SK-N-MC (cell line): ENCODE data around the gene PTPRN2.

ENCODE experiments used
- DNase-seq: peaks from one replicate; pipeline ENCODE4 v3.0.0-alpha.2; 2011; ENCODE audit warnings: low read depth, low spot score
- H3K27ac ChIP-seq: fragments of 200-600 bp; sonication (generic); 2 replicates; pipeline ENCODE4 v1.5.1; 2016; ENCODE audit warnings: mixed run types
- H3K36me3 ChIP-seq: fragments of 200-600 bp; sonication (generic); 2 replicates; pipeline ENCODE4 v1.6.1; 2017; ENCODE audit warnings: antibody characterized with exemption, low read length, mixed read lengths; ENCODE audit not compliant: insufficient read depth
- H3K4me3 ChIP-seq: fragments of 200-600 bp; sonication (generic); 2 replicates; pipeline ENCODE4 v1.5.1; 2016
- H3K9ac ChIP-seq: fragments of 200-600 bp; sonication (generic); 2 replicates; pipeline ENCODE4 v1.8.0; 2017; ENCODE audit warnings: mixed run types, mixed read lengths; ENCODE audit not compliant: insufficient read length
- H3K9me3 ChIP-seq: fragments of 200-600 bp; sonication (generic); 2 replicates; pipeline ENCODE4 v1.6.1; 2017; ENCODE audit warnings: low read depth, mild to moderate bottlenecking, antibody characterized with exemption, low read length, moderate library complexity, mixed read lengths
- EZH2 ChIP-seq: fragments of 200-600 bp; sonication (generic); IDR thresholded peaks from one replicate; pipeline ENCODE4 v1.6.1; 2017; ENCODE audit warnings: antibody characterized with exemption
- FOXP2 ChIP-seq: optimal IDR thresholded peaks from 2 replicates; pipeline ENCODE3; 2011; ENCODE audit warnings: mild to moderate bottlenecking, moderate library complexity; ENCODE audit not compliant: insufficient read depth; ENCODE audit errors: extremely low read length, control extremely low read depth
- POLR2AphosphoS5 ChIP-seq: IDR thresholded peaks from 2 replicates; pipeline ENCODE4 v1.6.1; 2012; ENCODE audit warnings: mild to moderate bottlenecking, low read depth, low read length, borderline replicate concordance

PTPRN2 gene

DNA sequence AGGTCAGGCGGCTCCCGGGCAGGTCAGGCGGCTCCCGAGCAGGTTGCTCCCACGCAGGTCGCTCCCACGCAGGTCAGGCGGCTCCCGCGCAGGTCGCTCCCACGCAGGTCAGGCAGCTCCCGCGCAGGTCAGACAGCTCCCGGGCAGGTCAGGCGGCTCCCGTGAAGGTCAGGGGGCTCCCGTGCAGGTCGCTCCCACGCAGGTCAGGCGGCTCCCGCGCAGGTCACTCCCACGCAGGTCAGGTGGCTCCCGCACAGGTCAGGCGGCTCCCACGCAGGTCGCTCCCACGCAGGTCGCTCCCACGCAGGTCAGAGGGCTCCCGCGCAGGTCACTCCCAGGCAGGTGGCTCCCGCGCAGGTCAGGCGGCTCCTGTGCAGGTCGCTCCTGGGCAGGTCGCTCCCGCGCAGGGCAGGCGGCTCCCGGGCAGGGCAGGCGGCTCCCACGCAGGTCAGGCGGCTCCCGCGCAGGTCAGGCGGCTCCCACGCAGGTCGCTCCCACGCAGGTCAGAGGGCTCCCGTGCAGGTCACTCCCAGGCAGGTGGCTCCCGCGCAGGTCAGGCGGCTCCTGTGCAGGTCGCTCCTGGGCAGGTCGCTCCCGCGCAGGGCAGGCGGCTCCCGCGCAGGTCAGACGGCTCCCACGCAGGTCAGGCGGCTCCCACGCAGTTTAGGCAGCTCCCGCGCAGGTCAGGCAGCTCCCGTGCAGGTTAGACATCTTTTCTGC lies 30.7 kb downstream of the PTPRN2 start:
- Histone ChIP-seq H3K9me3 (no peaks in the 10 kb centered on the region), H3K4me3 (no peak overlapping the region), H3K27ac (no peak overlapping the region), H3K36me3 (no peaks in the 10 kb centered on the region), H3K9ac (no peak overlapping the region)
- no peak for DNase-seq
- TF ChIP-seq POLR2AphosphoS5 (no peak), FOXP2 (no peak), EZH2 (no peak)

DNA sequence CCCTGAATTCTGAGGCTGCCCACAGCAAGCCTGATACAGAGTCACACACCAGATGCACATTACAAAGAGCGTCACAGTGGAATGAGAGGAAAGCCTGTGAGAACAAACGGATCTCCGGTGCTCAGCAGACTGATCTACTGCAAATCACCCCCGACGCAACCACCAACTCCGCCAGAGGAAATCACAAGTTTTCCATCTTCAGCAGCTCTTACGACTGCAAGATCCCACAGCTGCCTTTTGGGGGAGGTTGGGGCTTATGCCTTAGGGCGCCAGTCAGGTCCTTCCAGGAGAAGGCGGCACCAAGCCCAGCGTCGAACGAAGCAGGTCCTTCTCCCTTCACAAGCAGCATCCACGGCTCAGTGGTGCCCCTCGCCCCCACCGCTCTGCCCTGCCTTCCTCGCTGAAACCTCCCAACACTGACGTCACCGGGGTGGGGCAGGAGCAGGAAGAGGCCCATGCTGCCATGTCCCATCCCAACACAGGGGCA lies 32.5 kb downstream of the PTPRN2 start:
- Histone ChIP-seq H3K27ac (no peak overlapping the region), H3K9ac (no peak overlapping the region), H3K36me3 (no peaks in the 10 kb centered on the region), H3K9me3 (no peaks in the 10 kb centered on the region), H3K4me3 (no peak overlapping the region)
- DNase-seq, result no peak
- TF ChIP-seq EZH2 (no peak), FOXP2 (no peak), POLR2AphosphoS5 (no peak)

DNA sequence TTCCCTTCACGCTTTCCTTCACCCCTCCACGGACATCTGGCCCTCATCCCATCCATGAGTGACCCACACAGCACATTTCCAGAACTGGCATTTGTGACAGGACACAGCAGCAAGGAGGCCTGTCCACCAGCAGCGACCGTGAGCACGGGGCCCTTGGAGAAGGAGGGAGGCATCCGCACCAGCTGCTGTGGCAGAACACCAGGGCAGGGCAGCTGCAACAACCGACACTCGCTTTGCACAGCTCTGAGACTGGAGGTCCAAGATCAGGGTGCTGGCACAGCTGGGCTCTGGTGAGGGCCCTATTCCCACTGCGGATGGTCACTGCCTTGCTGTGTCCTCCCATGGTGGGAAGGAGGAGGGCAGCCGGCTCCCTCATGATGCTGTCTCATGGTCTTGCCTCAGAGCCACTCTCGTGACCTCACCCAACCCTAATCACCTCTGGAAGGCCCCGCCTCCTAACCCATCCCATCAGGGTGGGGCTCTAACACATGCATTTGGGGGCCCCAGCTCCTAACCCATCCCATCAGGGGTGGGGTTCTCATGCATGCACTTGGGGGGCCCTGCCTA lies 36.7 kb downstream of the PTPRN2 start:
- Histone ChIP-seq H3K36me3 (no peaks in the 10 kb centered on the region), H3K9ac (no peak overlapping the region), H3K27ac (no peak overlapping the region), H3K9me3 (no peaks in the 10 kb centered on the region), H3K4me3 (no peak overlapping the region)
- TF ChIP-seq EZH2 (no peak), FOXP2 (no peak), POLR2AphosphoS5 (no peak)
- no peak for DNase-seq

DNA sequence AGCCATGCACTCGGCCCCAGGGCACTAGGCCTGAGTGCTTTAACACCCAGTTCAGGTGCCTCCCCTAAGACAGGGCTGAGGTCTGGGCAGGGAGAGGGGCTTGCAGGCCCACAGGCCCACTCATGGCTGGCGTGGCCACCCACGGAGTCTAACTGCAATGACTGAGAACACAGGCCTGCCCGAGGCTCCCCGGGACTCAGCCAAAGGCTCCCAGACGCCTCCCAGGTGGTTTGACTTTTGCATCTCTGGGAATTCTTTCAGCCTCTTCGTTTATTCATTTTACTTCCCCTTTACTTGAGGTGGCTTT lies 37.3 kb downstream of the PTPRN2 start:
- no peak for TF ChIP-seq EZH2
- TF ChIP-seq POLR2AphosphoS5, result no peak
- no peak for TF ChIP-seq FOXP2
- Histone ChIP-seq H3K4me3 (no peak overlapping the region), H3K9ac (no peak overlapping the region), H3K27ac (no peak overlapping the region), H3K9me3 (no peaks in the 10 kb centered on the region), H3K36me3 (no peaks in the 10 kb centered on the region)
- no peak for DNase-seq

DNA sequence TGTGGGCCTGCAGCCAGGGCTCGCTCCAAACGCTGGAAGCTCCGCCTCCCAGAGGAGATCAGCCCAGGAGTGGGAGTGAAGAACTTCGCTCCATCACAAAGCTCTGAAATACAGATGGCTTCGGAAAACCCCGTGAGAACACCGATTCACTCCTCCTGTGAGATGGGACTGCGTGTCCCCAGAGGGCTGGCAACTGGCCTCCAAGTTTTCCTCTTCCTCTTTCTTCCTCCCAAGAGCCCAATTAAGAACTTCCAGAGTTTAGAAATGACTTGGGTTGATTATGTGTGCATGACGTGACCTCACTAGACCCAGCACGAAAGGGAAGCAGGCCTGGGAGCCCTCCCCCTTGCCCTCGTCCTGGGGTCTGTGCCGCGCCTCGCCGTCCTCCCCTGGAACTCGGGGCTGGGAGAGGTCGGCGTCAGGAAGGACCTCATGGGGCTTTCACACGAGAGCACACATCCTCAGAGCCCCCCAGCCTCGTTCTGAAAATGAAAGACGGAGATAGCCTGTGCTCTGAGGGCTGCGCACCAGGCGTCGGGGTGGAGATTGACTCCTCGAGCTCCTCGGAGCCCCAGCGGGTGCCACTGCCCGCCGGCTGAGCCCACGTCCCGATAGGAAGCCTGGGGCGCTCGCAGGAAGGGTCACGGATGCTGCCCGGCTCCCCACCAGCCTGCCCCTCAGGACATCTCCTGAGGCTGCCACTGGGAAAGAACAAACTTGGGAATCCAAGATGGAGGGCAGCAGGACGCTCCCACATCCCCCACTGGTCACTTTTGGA lies 37.8 kb downstream of the PTPRN2 start:
- TF ChIP-seq FOXP2 (no peak), EZH2 (no peak), POLR2AphosphoS5 (no peak)
- Histone ChIP-seq H3K27ac (no peak overlapping the region), H3K4me3 (no peak overlapping the region), H3K9ac (no peak overlapping the region), H3K9me3 (no peaks in the 10 kb centered on the region), H3K36me3 (no peaks in the 10 kb centered on the region)
- DNase-seq, result no peak

DNA sequence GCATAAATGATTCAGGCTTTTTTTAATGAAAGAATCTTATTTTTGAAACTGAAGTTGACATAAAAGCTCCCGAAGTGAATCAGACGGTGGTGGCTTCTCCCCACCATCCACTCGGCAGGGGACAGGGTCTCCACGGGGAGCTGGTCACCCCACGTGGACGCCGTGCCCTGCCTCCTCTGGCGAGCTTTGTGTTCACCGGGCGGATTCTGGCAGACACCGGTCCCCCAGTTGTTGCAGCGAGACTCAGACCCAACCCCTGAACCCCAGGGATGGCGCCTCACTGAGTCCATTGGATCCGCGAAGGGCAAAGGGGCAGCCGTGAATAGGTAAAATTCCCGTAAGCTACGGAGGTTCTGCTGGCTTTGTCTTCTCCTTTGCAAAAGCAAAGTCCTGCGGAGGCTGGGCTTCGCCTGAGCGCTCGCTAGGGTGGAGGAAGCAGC lies 38.4 kb downstream of the PTPRN2 start:
- H3K36me3 ChIP-seq, result no peaks in the 10 kb centered on the region
- H3K9ac ChIP-seq, result no peak overlapping the region
- TF ChIP-seq POLR2AphosphoS5 (no peak), EZH2 (no peak), FOXP2 (no peak)

DNA sequence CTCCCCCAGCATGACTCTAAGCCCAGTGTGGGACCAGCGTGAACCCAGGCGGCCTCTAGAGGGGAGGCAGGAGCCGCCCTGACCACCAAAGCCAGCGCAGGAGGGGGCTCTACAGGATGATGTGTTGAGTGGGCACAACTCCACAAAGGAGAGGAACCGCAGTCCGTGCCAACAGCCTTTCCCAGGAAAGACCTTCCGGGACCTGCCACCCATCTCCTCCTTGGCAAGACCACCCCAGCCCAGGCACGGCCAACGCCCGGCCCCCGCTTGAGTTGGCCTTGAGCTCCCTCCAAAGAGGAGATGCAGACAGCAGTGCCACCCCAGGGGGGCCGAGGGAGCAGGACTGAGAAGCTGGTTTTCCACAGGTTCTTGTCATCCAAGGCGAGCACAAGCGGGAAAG lies 38.9 kb downstream of the PTPRN2 start:
- Histone ChIP-seq H3K4me3 (no peak overlapping the region), H3K36me3 (no peaks in the 10 kb centered on the region), H3K9ac (no peak overlapping the region), H3K27ac (no peak overlapping the region), H3K9me3 (no peaks in the 10 kb centered on the region)
- no peak for DNase-seq
- no peak for TF ChIP-seq POLR2AphosphoS5
- TF ChIP-seq EZH2, result no peak
- TF ChIP-seq FOXP2, result no peak

More for the DNA sequence above, 38.4 kb downstream of the PTPRN2 start:
- Histone ChIP-seq H3K27ac (no peak overlapping the region), H3K4me3 (no peak overlapping the region), H3K9me3 (no peaks in the 10 kb centered on the region)
- no peak for DNase-seq

DNA sequence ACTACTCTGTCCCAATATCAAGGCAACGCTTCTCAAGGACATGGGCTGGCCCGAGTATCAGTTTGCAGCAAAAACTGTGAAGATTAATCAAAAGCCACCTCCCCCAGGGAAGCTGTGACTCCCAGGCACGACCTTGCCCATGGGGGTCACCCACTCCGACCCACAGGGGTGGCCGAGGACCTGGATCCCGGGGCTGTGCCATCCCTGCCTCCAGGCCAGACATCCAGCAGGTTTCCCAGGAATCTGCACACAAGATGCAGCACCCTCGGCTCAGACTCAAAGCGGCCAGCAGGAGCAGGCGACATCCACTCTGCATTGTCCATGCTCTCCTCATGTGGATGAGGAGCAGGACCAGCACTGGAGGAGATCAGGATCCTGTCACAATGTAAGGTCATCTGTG lies 39.8 kb downstream of the PTPRN2 start:
- no peaks in the 10 kb centered on the region for H3K36me3 ChIP-seq
- no peaks in the 10 kb centered on the region for H3K9me3 ChIP-seq
- no peak overlapping the region for H3K27ac ChIP-seq
- TF ChIP-seq POLR2AphosphoS5 (no peak), EZH2 (no peak), FOXP2 (no peak)
- no peak overlapping the region for H3K9ac ChIP-seq
- no peak for DNase-seq
- H3K4me3 ChIP-seq, result no peak overlapping the region

DNA sequence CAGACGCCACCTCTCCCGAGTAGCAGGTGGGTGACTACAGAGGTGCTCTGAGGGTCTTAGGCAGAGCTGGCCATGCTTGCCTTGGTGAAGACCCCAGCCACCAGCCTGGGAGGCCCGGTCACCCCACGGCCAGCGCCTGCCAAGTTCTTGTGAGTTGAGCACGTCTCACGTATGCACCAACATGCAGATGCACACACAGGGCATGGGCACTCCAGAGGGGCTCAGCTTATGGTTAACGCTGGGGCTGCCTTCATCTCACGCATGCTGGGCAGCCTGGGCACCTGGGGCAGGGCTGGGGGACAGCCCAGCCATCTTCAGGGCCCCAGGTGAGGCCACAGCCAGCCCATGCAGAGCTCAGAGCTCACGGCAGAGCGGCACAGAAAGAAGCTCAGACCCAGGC lies 41.0 kb downstream of the PTPRN2 start:
- no peak overlapping the region for H3K27ac ChIP-seq
- TF ChIP-seq POLR2AphosphoS5, result no peak
- TF ChIP-seq EZH2, result no peak
- TF ChIP-seq FOXP2, result no peak
- DNase-seq, result no peak

More for the DNA sequence above, 41.0 kb downstream of the PTPRN2 start:
- no peak overlapping the region for H3K4me3 ChIP-seq
- H3K9me3 ChIP-seq, result no peaks in the 10 kb centered on the region
- no peaks in the 10 kb centered on the region for H3K36me3 ChIP-seq
- H3K9ac ChIP-seq, result no peak overlapping the region
